HT1080 (cell line): ENCODE results near the gene TRIM14. TPM values are rescaled to one million over a fixed set of nuclear protein-coding genes. Genes with fewer than 3 reads are reported as not detected.
A peak's percentile ranks its signal among the peaks of the same experiment; 100 is the strongest.
"Not testable (repeated sequence)": the region's sequence is repeated elsewhere in the genome, so short reads cannot be mapped to it uniquely, and the experiment has no call there.

Experiments used
- DNase-seq: peaks from one replicate; pipeline ENCODE4 v3.0.0-alpha.2; 2015; ENCODE audit warnings: low read depth
- total RNA-seq: library from RNA; depleted of rRNA; stranded (reverse); fragments of >200 nt; shearing (Covaris generic); gene quantifications from 2 replicates; pipeline ENCODE4 v1.2.3, GENCODE V29; 2014

TRIM14 gene
- total RNA-seq, 1 experiment from 2014 or later, result 31.0 TPM

- no peak for DNase-seq
Measured at GRCh38 chr9:98054376-98054951, 64.6 kb downstream of the TRIM14 start.

DNA sequence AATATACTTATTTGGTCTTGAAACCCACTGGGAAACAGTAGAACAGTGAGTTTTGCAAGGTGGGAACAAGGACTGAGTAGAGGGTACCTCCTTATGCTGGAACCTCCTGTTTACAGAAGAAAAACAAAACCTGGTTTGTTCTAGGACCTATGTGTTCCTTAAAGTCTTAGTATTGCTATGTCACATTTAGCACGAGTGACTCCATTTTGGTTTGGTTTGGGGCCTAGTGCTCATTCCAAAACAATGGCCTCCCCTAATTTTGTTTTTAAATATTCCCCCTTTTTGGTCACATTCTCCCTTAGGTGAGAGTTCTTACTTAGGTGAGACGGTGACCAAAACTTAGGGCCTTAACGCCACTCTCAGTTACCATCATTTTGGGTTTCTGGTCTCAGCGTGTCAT, 68.7 kb downstream of the TRIM14 start:
- DNase-seq, result no peak

DNA sequence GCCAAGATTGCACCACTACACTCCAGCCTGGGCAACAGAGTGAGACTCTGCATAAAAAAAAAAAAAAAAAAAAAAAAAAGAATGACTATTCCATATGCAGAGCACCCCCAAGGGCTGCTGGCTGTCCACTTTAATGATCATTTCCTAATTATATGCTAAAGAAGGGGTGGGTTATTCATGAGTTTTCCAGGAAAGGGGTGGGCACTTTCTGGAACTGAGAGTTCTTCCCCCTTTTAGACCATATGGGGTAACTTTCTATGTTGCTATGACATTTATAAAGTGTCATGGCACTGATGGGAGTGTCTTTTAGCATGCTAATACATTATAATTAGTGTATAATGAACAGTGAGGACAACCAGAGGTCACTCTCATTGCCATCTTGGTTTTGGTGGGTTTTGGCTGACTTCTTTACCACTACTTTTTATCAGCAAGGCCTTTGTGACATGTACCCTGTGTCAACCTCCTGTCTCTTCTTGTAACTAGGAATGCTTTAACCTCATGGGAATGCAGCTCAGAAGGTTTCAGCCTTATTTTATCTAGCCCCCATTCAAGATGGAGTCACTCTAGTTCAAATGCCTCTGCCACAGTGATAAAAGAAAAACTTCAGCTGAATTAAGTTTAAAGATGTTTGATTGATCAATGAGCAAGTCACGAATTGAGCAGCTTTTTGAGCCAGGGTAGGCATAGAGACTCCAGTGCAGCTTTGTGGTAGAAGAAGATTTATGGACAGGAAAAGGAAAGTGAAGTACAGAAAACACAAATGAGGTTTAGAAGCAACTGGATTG, 69.5 kb downstream of the TRIM14 start:
- DNase-seq, result no peak

- DNase-seq, result peak; percentile 11
Measured at GRCh38 chr9:98047002-98047401, 72.0 kb downstream of the TRIM14 start.

GRCh38 chr9:98046180-98046543, 72.9 kb downstream of the TRIM14 start:
- DNase-seq, result no peak

- DNase-seq, result peak; percentile 87
Measured at GRCh38 chr9:98045234-98046179, 73.5 kb downstream of the TRIM14 start.

GRCh38 chr9:98043915-98044314, 75.1 kb downstream of the TRIM14 start:
- DNase-seq, result no peak

GRCh38 chr9:98040212-98040611, 78.8 kb downstream of the TRIM14 start:
- no peak for DNase-seq

GRCh38 chr9:98039607-98040017, 79.4 kb downstream of the TRIM14 start:
- DNase-seq, result no peak

GRCh38 chr9:98038958-98039357, 80.1 kb downstream of the TRIM14 start:
- DNase-seq, result no peak

- peak; percentile 39 for DNase-seq
Measured at GRCh38 chr9:98037357-98037756, 81.7 kb downstream of the TRIM14 start.

GRCh38 chr9:98034593-98035546, 84.2 kb downstream of the TRIM14 start:
- peak; percentile 40 for DNase-seq

DNA sequence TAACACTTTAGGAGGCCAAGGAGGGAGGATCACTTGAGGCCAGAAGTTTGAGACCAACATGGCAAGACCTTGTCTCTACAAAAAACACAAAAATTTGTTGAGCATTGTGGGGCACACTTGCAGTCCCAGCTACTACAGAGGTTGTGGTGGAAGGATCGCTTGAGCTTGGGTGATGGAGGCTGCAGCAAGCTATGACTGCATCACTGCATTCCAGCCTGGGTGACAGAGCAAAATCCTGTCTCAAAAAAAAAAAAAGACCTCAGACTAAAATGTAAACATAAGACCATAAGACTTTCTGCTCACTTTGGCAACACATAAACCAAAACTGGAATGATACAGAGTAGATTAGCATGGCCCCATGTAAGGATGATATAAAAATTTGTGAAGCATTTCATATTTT, 87.1 kb downstream of the TRIM14 start:
- peak; percentile 70 for DNase-seq

- no peak for DNase-seq
Measured at GRCh38 chr9:98031169-98031568, 87.9 kb downstream of the TRIM14 start.

- DNase-seq, result no peak
Measured at GRCh38 chr9:98024702-98025101, 94.3 kb downstream of the TRIM14 start.

DNA sequence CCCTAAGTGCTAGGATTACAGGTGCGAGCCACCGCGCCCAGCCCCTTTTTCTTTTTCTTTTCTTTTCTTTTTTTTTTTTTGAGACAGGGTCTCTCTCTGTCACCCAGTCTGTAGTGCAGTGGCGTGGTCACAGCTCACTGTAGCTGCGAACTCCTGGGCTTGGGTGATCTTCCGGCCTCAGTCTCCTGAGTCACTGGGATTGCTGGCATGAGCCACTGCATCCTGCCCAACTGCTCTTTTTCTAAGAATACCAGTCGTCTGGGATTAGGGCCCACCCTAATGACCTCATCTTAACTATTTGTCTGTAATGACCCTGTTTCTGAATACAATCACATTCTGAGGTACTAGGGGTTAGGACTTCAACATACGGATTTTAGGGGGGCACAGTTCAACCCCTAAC, 96.6 kb downstream of the TRIM14 start:
- DNase-seq, result peak; percentile 74

DNA sequence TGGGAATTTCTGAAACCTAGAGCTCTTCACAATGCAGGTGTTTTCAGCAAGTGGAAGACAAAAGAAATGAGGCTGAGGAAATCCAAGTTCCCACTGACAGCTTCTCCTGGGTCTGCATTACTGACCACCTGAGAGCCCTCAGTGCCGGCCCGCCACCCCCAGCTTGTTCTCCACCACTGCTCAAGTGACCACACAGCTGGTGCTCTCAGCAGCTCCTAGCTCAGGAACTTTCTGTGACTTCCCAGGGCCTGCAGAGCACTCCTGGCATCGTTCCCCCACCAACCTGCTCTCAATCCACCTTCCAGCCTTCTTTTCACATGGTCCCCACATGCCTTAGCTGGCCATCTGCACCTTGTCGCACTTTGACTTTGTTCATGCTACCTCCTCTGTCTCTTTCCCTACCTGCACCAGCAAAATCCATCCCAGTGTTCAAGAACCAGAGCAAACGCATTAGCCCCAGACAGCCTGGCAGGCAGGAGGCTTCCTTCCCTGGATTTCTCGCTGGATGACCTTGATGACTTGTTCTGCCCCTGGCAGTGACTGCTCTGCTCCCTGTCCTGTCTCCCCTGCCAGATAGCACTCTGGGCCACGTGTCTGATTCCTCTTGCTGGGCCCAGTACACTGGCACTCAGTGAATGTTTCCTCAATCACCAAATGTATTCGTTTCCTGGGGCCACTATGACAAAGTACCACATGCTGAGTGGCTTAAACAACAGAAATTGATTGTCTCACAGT, 97.5 kb downstream of the TRIM14 start:
- DNase-seq, result no peak

- DNase-seq, result no peak
Measured at GRCh38 chr9:98020476-98021145, 98.4 kb downstream of the TRIM14 start.

GRCh38 chr9:98019869-98020268, 99.2 kb downstream of the TRIM14 start:
- DNase-seq, result not testable (repeated sequence)
